CD14-positive monocyte (primary cell): ENCODE data around the gene FZD7. TPM values are rescaled to one million over a fixed set of nuclear protein-coding genes. Genes with fewer than 3 reads are reported as not detected.

ENCODE experiments used
- DNase-seq, 3 donors: peaks; one replicate each; pipeline ENCODE4 v3.0.0-alpha.2; 2011 to 2022
- H2AFZ ChIP-seq: 2 replicates; pipeline ENCODE4 v1.6.0; 2012; ENCODE audit warnings: mild to moderate bottlenecking, low read depth, low read length, inconsistent platforms; ENCODE audit not compliant: insufficient read depth, poor library complexity, severe bottlenecking
- H3K27ac ChIP-seq, 2 donors: 1 replicate in 1 of 2; 2 replicates in 1 of 2; pipeline ENCODE4 v1.5.1; 2012 to 2013; ENCODE audit warnings: low read length in 2 of 2, control low read depth in 1 of 2, inconsistent platforms in 1 of 2, low read depth in 1 of 2, mild to moderate bottlenecking in 1 of 2
- H3K27me3 ChIP-seq, 2 donors: one replicate each; pipeline versions ENCODE4 v1.6.0 to v1.6.1; 2011 to 2013; ENCODE audit warnings: low read length in 2 of 2; ENCODE audit not compliant: control insufficient read depth in 2 of 2, insufficient read depth in 2 of 2
- H3K36me3 ChIP-seq, 2 donors: replicated peaks in 1 of 2; 1 replicate in 1 of 2; 2 replicates in 1 of 2; pipeline versions ENCODE4 v1.5.1 to v1.6.1; 2012 to 2013; ENCODE audit warnings: low read length in 2 of 2, control low read depth in 1 of 2, inconsistent platforms in 1 of 2, mild to moderate bottlenecking in 1 of 2; ENCODE audit not compliant: insufficient read depth in 2 of 2, control insufficient read depth in 1 of 2
- H3K4me1 ChIP-seq, 2 donors: 1 replicate in 1 of 2; 2 replicates in 1 of 2; pipeline versions ENCODE4 v1.5.1 to v1.6.1; 2012 to 2013; ENCODE audit warnings: low read length in 2 of 2, control low read depth in 1 of 2, inconsistent platforms in 1 of 2, mild to moderate bottlenecking in 1 of 2, moderate library complexity in 1 of 2; ENCODE audit not compliant: insufficient read depth in 2 of 2, control insufficient read depth in 1 of 2
- H3K4me2 ChIP-seq: replicated peaks from 2 replicates; pipeline ENCODE3; 2012; ENCODE audit warnings: low read length, moderate library complexity, mild to moderate bottlenecking; ENCODE audit not compliant: poor library complexity, severe bottlenecking; ENCODE audit errors: extremely low read depth
- H3K4me3 ChIP-seq, 3 experiments: fragments of 200-600 bp in 1 of 3; sonication (generic) in 1 of 3; replicated peaks in 1 of 3; 1 replicate in 2 of 3; 2 replicates in 1 of 3; pipeline ENCODE4 v1.5.1; 2011 to 2013; ENCODE audit warnings: low read length in 3 of 3, mild to moderate bottlenecking in 3 of 3, control low read depth in 2 of 3, low read depth in 2 of 3, inconsistent platforms in 1 of 3, moderate library complexity in 1 of 3
- H3K79me2 ChIP-seq: 2 replicates; pipeline ENCODE4 v1.6.0; 2012; ENCODE audit warnings: mild to moderate bottlenecking, control low read depth, inconsistent platforms, low read length, moderate library complexity; ENCODE audit not compliant: insufficient read depth
- H3K9ac ChIP-seq: 2 replicates; pipeline ENCODE4 v1.6.0; 2017; ENCODE audit warnings: low read length, mild to moderate bottlenecking; ENCODE audit not compliant: insufficient read depth, poor library complexity, severe bottlenecking
- H3K9me3 ChIP-seq, 2 donors: replicated peaks in 1 of 2; 1 replicate in 1 of 2; 2 replicates in 1 of 2; pipeline versions ENCODE4 v1.5.1 to v1.6.1; 2012 to 2013; ENCODE audit warnings: low read length in 2 of 2, control low read depth in 1 of 2; ENCODE audit not compliant: control insufficient read depth in 1 of 2, insufficient read depth in 1 of 2
- H4K20me1 ChIP-seq: 2 replicates; pipeline ENCODE4 v1.6.0; 2012; ENCODE audit warnings: mild to moderate bottlenecking, low read length, control low read depth, moderate library complexity; ENCODE audit not compliant: insufficient read depth
- H3K27ac Mint-ChIP-seq, 7 donors: one replicate each; pipeline ENCODE4 v1.8.0; 2020; ENCODE audit warnings: mild to moderate bottlenecking in 7 of 7, mixed read lengths in 7 of 7, moderate library complexity in 6 of 7, inconsistent platforms in 2 of 7
- H3K27me3 Mint-ChIP-seq, 3 donors: one replicate each; pipeline ENCODE4 v1.8.0; 2021 to 2022; ENCODE audit warnings: low read depth in 3 of 3, mild to moderate bottlenecking in 3 of 3, mixed read lengths in 3 of 3, moderate library complexity in 3 of 3, inconsistent platforms in 1 of 3
- H3K36me3 Mint-ChIP-seq, 2 donors: one replicate each; pipeline ENCODE4 v1.8.0; 2020; ENCODE audit warnings: mixed read lengths in 2 of 2, inconsistent platforms in 1 of 2, mild to moderate bottlenecking in 1 of 2
- H3K4me1 Mint-ChIP-seq: one replicate; pipeline ENCODE4 v1.8.0; 2020; ENCODE audit warnings: mild to moderate bottlenecking, mixed read lengths
- H3K4me3 Mint-ChIP-seq, 2 donors: one replicate each; pipeline ENCODE4 v1.8.0; 2020; ENCODE audit warnings: mild to moderate bottlenecking in 2 of 2, mixed read lengths in 2 of 2, moderate library complexity in 1 of 2
- H3K9me3 Mint-ChIP-seq, 7 donors: one replicate each; pipeline ENCODE4 v1.8.0; 2020 to 2022; ENCODE audit warnings: mixed read lengths in 7 of 7, mild to moderate bottlenecking in 6 of 7, moderate library complexity in 6 of 7, inconsistent platforms in 2 of 7
- WGBS: methylation state at CpG from one replicate; pipeline ENCODE4 v1.1.5; 2013; ENCODE audit warnings: missing lambda C conversion rate; ENCODE audit not compliant: insufficient coverage; 5-methylcytosine and 5-hydroxymethylcytosine counted together
- intact Hi-C, 2 donors: fragments of 100-400 bp; cut with micrococcal nuclease; formaldehyde crosslinking; loops; one replicate each; pipeline versions ENCODE4 v1.15.0 to v1.15.1; 2023
- polyA plus RNA-seq, 3 donors: library from polyadenylated mRNA; depleted of rRNA in 1 of 3; unstranded in 2 of 3; stranded (reverse) in 1 of 3; fragments of 300-500 nt in 2 of 3; fragments of >200 nt in 1 of 3; fragmentation: Illumina TruSeq in 2 of 3; gene quantifications; 1 replicate in 2 of 3; 2 replicates in 1 of 3; pipeline ENCODE4 v1.2.3, GENCODE V29; 2012 to 2021
- TF ChIP-seq, protein P1 (sequence below): fragments of 200-600 bp; IDR thresholded peaks from one replicate; pipeline ENCODE4 v1.8.0; 2022; ENCODE audit warnings: antibody characterized with exemption, mild to moderate bottlenecking

FZD7 gene
- polyA plus RNA-seq, 3 donors, result 0.05 to 0.28 TPM; not detected in 1

DNA sequence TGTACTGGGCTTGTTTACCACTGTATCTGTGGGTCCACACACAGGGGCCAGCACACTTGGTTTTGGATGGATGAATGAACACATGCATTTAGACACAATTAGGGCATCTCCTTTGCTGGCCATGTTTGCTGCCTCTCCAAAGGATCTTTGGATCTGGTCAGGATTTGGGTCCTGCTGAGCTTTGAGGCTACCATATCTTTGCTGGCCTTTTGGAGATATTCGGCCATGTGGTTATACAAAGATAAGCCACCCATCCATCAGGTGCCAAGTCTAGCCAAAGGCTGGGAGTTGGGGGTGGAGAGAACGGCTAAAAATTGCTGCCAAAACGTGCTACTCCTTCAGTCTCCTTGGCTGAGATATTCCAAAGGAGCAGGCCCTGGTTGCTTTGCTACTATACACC is 18.2 kb upstream of the FZD7 start:
- H4K20me1 ChIP-seq, result no peaks in the 10 kb centered on the region
- intact Hi-C loops, result no loop called here
- no peak overlapping the region for H2AFZ ChIP-seq
- no peaks in the 10 kb centered on the region for H3K36me3 Mint-ChIP-seq
- WGBS, result no CpG with 5 or more reads among the region's 3 CpGs
- no peak overlapping the region for H3K4me3 Mint-ChIP-seq
- H3K27ac ChIP-seq, result no peak overlapping the region
- H3K9me3 Mint-ChIP-seq, result peaks cover 0 to 5% (median 4%) of the 10 kb centered on the region in 7 donors
- H3K27me3 ChIP-seq, result no peaks in the 10 kb centered on the region
- TF ChIP-seq, protein P1, sequence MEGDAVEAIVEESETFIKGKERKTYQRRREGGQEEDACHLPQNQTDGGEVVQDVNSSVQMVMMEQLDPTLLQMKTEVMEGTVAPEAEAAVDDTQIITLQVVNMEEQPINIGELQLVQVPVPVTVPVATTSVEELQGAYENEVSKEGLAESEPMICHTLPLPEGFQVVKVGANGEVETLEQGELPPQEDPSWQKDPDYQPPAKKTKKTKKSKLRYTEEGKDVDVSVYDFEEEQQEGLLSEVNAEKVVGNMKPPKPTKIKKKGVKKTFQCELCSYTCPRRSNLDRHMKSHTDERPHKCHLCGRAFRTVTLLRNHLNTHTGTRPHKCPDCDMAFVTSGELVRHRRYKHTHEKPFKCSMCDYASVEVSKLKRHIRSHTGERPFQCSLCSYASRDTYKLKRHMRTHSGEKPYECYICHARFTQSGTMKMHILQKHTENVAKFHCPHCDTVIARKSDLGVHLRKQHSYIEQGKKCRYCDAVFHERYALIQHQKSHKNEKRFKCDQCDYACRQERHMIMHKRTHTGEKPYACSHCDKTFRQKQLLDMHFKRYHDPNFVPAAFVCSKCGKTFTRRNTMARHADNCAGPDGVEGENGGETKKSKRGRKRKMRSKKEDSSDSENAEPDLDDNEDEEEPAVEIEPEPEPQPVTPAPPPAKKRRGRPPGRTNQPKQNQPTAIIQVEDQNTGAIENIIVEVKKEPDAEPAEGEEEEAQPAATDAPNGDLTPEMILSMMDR, result no peak
- no peak overlapping the region for H3K4me2 ChIP-seq
- no peak overlapping the region for H3K9ac ChIP-seq
- no peaks in the 10 kb centered on the region for H3K9me3 ChIP-seq
- no peak overlapping the region for H3K27ac Mint-ChIP-seq
- H3K4me1 ChIP-seq, result no peaks in the 10 kb centered on the region
- peaks cover 7 to 15% (median 10%) of the 10 kb centered on the region in 3 donors for H3K27me3 Mint-ChIP-seq
- no peak for DNase-seq
- no peaks in the 10 kb centered on the region for H3K4me1 Mint-ChIP-seq
- H3K36me3 ChIP-seq, result no peaks in the 10 kb centered on the region
- H3K79me2 ChIP-seq, result no peaks in the 10 kb centered on the region
- no peak overlapping the region for H3K4me3 ChIP-seq

DNA sequence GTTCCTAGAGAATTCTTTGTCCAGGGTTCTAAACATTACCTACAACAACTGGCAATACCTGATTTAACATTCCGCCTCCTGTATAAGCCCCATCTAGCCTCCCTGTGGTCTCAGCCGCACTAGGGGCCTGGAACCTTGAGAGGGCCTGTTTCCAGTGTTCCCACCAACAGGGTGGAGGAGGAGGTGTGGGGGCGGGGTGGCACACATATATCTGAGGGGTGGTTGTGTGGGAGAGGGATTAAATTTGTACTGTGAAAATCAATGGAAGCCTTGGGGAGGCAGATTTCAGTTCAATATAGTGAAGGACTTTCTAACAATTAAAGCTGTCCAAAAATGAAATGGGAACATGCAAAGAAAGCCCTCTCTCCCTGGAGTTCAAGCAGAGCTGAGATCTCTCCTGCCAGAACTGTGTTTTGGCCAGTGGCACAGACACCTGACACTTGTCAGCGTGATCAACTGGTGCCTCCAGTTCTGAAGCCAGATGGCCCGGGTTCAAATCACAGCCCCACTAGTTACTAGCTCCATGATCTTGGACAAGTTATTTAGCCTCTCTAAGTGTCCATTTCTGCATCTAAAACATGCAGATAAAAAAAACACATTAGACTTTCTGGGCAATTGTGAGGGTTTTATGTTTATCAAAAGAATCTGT is 17.0 kb upstream of the FZD7 start:
- no peak overlapping the region for H3K4me2 ChIP-seq
- no peak overlapping the region for H2AFZ ChIP-seq
- H3K79me2 ChIP-seq, result no peaks in the 10 kb centered on the region
- no peaks in the 10 kb centered on the region for H3K36me3 ChIP-seq
- no peaks in the 10 kb centered on the region for H4K20me1 ChIP-seq
- no peak for DNase-seq
- no peaks in the 10 kb centered on the region for H3K27me3 ChIP-seq
- no peaks in the 10 kb centered on the region for H3K4me1 Mint-ChIP-seq
- no peak overlapping the region for H3K4me3 ChIP-seq
- peaks cover 0 to 5% (median 4%) of the 10 kb centered on the region in 7 donors for H3K9me3 Mint-ChIP-seq
- intact Hi-C loops, result no loop called here
- no peaks in the 10 kb centered on the region for H3K4me1 ChIP-seq
- TF ChIP-seq, protein P1, result no peak
- no peak overlapping the region for H3K4me3 Mint-ChIP-seq
- H3K9me3 ChIP-seq, result no peaks in the 10 kb centered on the region
- WGBS, result 93% methylated on average over 3 of the region's 5 CpGs
- H3K27ac Mint-ChIP-seq, result no peak overlapping the region
- no peak overlapping the region for H3K9ac ChIP-seq
- peaks cover 7 to 14% (median 10%) of the 10 kb centered on the region in 3 donors for H3K27me3 Mint-ChIP-seq
- H3K36me3 Mint-ChIP-seq, result no peaks in the 10 kb centered on the region
- H3K27ac ChIP-seq, result no peak overlapping the region
